ENCODE results near the gene CHRNA5. TPM values are rescaled to one million over a fixed set of nuclear protein-coding genes. Genes with fewer than 3 reads are reported as not detected.

Gene CHRNA5
- polyA plus RNA-seq, 2 donors, result 1.5 to 2.3 TPM

- Histone ChIP-seq H3K4me1 (ENCODE audit: control insufficient read depth in 2 of 2, insufficient read depth in 2 of 2, low read length in 1 of 2) (no peaks in the 10 kb centered on the region), H3K4me3 (ENCODE audit: low read depth in 1 of 2, low read length in 2 of 2) (no peak overlapping the region), H3K36me3 (ENCODE audit: control insufficient read depth in 2 of 2, insufficient read depth in 2 of 2, low read length in 1 of 2) (no peaks in the 10 kb centered on the region), H3K27ac (ENCODE audit: low read depth in 2 of 2, low read length in 1 of 2) (no peak overlapping the region), H3K9me3 (ENCODE audit: control insufficient read depth in 2 of 2, insufficient read depth in 1 of 2, low read depth in 1 of 2, low read length in 1 of 2) (peaks cover 0 to 2% of the 10 kb centered on the region in 2 donors), H3K27me3 (ENCODE audit: control insufficient read depth in 1 of 2, insufficient read depth in 2 of 2, low read length in 2 of 2) (no peaks in the 10 kb centered on the region)
- 82 to 84% methylated on average over 9 of the region's 9 CpGs for WGBS, 2 donors
These were observed 65.7 kb downstream of the CHRNA5 start for GRCh38 chr15:78630886-78631633.

GRCh38 chr15:78633348-78633747 is 68.0 kb downstream of the CHRNA5 start:
- 90 to 93% methylated on average over 2 of the region's 2 CpGs for WGBS, 2 donors
- no peak overlapping the region for H3K4me3 ChIP-seq (ENCODE audit: low read depth in 1 of 2, low read length in 2 of 2)
- no peaks in the 10 kb centered on the region for H3K27me3 ChIP-seq (ENCODE audit: control insufficient read depth in 1 of 2, insufficient read depth in 2 of 2, low read length in 2 of 2)
- H3K9me3 ChIP-seq (ENCODE audit: control insufficient read depth in 2 of 2, insufficient read depth in 1 of 2, low read depth in 1 of 2, low read length in 1 of 2), result peaks cover 0 to 2% of the 10 kb centered on the region in 2 donors
- no peaks in the 10 kb centered on the region for H3K36me3 ChIP-seq (ENCODE audit: control insufficient read depth in 2 of 2, insufficient read depth in 2 of 2, low read length in 1 of 2)
- no peak overlapping the region for H3K27ac ChIP-seq (ENCODE audit: low read depth in 2 of 2, low read length in 1 of 2)
- H3K4me1 ChIP-seq (ENCODE audit: control insufficient read depth in 2 of 2, insufficient read depth in 2 of 2, low read length in 1 of 2), result no peaks in the 10 kb centered on the region

DNA sequence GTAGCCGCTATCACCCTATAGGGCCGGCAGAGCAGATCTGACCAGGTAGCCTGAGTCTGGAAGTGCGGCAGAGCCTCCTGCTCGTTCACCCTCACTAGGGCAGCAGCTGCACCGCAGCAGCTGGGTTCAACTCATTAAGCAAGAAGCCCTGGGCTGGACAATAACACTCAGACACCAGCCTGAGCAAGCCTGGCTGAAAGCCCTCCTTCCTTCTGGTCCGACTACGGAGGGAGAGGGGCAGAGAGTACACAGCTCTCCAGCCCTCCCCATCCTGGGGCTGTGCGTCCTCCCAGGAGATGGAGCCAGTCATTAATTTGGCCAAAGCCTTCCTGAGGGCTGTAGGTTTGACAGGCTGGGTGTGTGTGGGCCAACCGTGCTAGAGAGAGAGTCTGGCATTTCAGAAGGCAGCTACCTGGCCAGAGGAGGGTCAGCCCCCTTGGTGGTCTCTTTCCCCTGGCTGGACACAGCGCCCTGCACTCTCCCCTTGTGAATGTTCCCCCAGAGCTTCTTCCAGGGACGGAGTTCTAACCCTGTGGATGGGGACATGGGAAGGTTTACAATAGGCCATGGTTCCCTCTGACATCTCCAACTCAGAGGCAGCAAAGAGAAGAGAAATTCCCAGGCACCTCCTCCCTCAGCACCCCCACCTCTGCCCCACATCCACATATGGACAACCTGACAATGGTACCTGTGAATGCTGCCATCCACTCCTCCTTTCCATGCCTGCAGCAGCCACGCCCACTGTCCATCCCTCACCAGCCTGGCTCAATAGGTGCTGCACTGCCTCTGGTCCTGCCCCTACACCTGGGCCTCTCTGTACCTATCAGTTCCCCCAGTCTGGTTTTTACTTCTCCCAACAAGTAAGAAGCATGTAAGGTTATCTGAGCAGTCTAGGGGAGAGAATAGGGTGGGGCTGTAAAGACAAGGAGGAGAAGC is 69.2 kb downstream of the CHRNA5 start:
- Histone ChIP-seq H3K36me3 (ENCODE audit: control insufficient read depth in 2 of 2, insufficient read depth in 2 of 2, low read length in 1 of 2) (no peaks in the 10 kb centered on the region), H3K27me3 (ENCODE audit: control insufficient read depth in 1 of 2, insufficient read depth in 2 of 2, low read length in 2 of 2) (no peaks in the 10 kb centered on the region), H3K9me3 (ENCODE audit: control insufficient read depth in 2 of 2, insufficient read depth in 1 of 2, low read depth in 1 of 2, low read length in 1 of 2) (peaks cover 0 to 2% of the 10 kb centered on the region in 2 donors), H3K4me1 (ENCODE audit: control insufficient read depth in 2 of 2, insufficient read depth in 2 of 2, low read length in 1 of 2) (no peaks in the 10 kb centered on the region), H3K27ac (ENCODE audit: low read depth in 2 of 2, low read length in 1 of 2) (no peak overlapping the region), H3K4me3 (ENCODE audit: low read depth in 1 of 2, low read length in 2 of 2) (no peak overlapping the region)
- 82 to 87% methylated on average over 12 of the region's 12 CpGs for WGBS, 2 donors

DNA sequence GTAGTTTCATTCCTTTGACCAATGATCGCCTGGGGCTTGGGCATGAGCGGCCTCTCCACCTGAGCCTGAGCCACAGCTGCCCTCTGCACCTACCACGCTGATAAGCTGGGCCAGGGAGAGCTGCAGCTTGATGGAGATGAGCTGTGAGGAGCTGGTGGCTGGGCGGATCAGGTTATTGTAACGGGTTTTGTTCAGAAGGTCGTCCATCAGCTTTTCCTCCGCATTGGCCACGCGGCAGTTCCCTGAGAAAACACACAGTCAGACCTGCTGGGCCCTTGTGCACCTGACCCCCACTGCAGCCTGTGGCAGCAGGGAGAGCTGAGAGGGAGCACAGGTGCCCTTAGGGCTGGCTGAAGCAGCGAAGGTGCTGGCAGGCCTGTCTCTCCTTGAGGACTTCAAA is 70.0 kb downstream of the CHRNA5 start:
- WGBS, 2 donors, result 85 to 89% methylated on average over 10 of the region's 10 CpGs
- H3K9me3 ChIP-seq (ENCODE audit: control insufficient read depth in 2 of 2, insufficient read depth in 1 of 2, low read depth in 1 of 2, low read length in 1 of 2), result peaks cover 0 to 2% of the 10 kb centered on the region in 2 donors

DNA sequence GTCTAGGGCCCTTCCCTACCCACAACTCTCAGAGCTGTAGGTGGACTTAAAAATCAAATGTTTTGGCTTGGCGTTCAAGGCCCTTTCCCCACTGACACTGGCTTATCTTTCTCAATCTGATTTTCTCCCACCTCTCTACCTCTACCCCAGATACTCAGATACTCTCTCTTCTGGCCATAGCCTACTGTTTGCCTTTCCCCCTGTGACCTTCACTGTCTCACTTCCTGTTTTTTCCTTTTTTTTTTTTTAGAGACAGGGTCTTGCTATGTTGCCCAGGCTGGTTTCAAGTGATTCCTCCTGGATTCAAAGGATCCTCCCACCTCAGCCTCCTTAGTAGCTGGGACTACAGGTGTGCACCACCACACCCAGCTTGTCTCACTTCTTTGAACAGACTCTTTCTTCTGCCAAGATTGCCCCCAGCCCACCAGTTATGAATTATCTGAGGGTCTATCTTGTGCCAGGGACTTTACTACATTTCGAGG is 71.1 kb downstream of the CHRNA5 start:
- Histone ChIP-seq H3K27ac (ENCODE audit: low read depth in 2 of 2, low read length in 1 of 2) (no peak overlapping the region), H3K9me3 (ENCODE audit: control insufficient read depth in 2 of 2, insufficient read depth in 1 of 2, low read depth in 1 of 2, low read length in 1 of 2) (peaks cover 0 to 2% of the 10 kb centered on the region in 2 donors), H3K36me3 (ENCODE audit: control insufficient read depth in 2 of 2, insufficient read depth in 2 of 2, low read length in 1 of 2) (no peaks in the 10 kb centered on the region), H3K4me3 (ENCODE audit: low read depth in 1 of 2, low read length in 2 of 2) (no peak overlapping the region), H3K4me1 (ENCODE audit: control insufficient read depth in 2 of 2, insufficient read depth in 2 of 2, low read length in 1 of 2) (peaks cover 4 to 5% of the 10 kb centered on the region in 2 donors), H3K27me3 (ENCODE audit: control insufficient read depth in 1 of 2, insufficient read depth in 2 of 2, low read length in 2 of 2) (no peaks in the 10 kb centered on the region)
- 80 to 88% methylated on average over 2 of the region's 2 CpGs for WGBS, 2 donors

More for the DNA sequence above, 70.0 kb downstream of the CHRNA5 start:
- Histone ChIP-seq H3K4me3 (ENCODE audit: low read depth in 1 of 2, low read length in 2 of 2) (no peak overlapping the region), H3K36me3 (ENCODE audit: control insufficient read depth in 2 of 2, insufficient read depth in 2 of 2, low read length in 1 of 2) (no peaks in the 10 kb centered on the region), H3K27me3 (ENCODE audit: control insufficient read depth in 1 of 2, insufficient read depth in 2 of 2, low read length in 2 of 2) (no peaks in the 10 kb centered on the region), H3K27ac (ENCODE audit: low read depth in 2 of 2, low read length in 1 of 2) (no peak overlapping the region), H3K4me1 (ENCODE audit: control insufficient read depth in 2 of 2, insufficient read depth in 2 of 2, low read length in 1 of 2) (no peaks in the 10 kb centered on the region)

DNA sequence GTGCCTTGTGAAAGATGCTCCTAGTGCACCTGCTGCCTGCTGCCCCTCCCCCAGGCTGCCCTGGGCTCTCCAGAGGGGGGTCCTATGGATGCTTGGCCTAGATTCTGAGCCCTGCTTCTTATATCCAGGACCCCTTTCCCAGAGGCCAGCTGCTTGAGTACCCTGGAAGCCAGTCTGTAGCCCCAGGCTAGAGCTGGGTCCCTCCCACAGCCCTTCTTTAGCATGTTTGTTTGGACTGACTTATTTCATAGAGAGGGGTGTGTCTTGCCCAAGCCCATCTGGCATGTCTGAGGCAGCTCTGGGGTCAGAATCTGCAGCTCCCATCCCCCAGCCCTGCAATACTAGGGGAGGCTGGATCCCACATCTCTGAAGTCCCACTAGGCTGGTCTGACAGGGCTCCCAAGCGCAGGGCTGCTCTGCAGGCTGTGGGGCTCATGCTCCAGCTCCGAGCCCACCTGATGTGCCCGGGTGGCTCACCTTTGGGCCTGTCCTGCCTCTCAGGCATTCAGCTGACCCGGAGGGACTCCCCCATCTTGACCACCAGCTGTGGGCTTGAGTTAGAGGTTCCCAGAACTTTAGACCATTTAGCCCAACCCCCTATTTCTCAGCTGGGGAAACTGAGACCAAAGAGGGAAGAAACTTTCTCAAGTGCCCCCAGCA is 72.6 kb downstream of the CHRNA5 start:
- Histone ChIP-seq H3K9me3 (ENCODE audit: control insufficient read depth in 2 of 2, insufficient read depth in 1 of 2, low read depth in 1 of 2, low read length in 1 of 2) (peaks cover 0 to 2% of the 10 kb centered on the region in 2 donors), H3K27me3 (ENCODE audit: control insufficient read depth in 1 of 2, insufficient read depth in 2 of 2, low read length in 2 of 2) (no peaks in the 10 kb centered on the region), H3K4me1 (ENCODE audit: control insufficient read depth in 2 of 2, insufficient read depth in 2 of 2, low read length in 1 of 2) (peaks cover 4 to 8% of the 10 kb centered on the region in 2 donors), H3K36me3 (ENCODE audit: control insufficient read depth in 2 of 2, insufficient read depth in 2 of 2, low read length in 1 of 2) (no peaks in the 10 kb centered on the region), H3K4me3 (ENCODE audit: low read depth in 1 of 2, low read length in 2 of 2) (no peak overlapping the region), H3K27ac (ENCODE audit: low read depth in 2 of 2, low read length in 1 of 2) (no peak overlapping the region)
- 68 to 76% methylated on average over 4 of the region's 4 CpGs for WGBS, 2 donors

DNA sequence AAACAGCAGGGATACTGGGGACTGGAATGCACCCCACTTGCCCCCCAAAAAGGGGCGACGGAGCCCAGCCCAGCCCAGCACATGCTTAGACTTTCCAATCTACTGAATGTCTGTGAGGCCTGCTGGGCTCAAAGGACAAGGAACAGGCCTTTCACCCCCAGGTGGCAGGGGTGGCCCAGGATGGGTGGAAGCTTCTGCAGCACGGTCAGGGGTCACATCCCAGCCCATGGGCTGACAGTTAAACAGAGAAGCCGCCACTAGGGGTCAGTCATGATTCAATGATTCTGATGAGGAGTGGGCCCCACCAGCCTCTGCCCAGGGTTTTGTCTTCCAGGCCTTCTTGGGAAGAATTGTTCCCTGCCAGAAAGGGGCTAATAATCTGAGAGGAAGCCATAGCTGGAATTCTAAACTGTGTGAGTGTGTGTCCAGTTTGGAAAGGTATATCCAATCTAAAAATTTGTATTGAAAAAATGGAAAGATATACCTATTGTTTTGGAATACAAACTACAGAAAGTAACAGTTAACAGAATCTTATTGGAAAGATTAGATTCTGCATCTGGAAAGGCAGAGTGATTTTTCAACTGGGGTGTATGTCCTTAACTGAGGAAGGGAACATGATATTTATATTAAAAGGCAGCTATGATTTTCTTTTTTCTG is 73.5 kb downstream of the CHRNA5 start:
- H3K4me3 ChIP-seq (ENCODE audit: low read depth in 1 of 2, low read length in 2 of 2), result no peak overlapping the region
- no peaks in the 10 kb centered on the region for H3K36me3 ChIP-seq (ENCODE audit: control insufficient read depth in 2 of 2, insufficient read depth in 2 of 2, low read length in 1 of 2)
- peaks cover 4 to 8% of the 10 kb centered on the region in 2 donors for H3K4me1 ChIP-seq (ENCODE audit: control insufficient read depth in 2 of 2, insufficient read depth in 2 of 2, low read length in 1 of 2)
- 49 to 51% methylated on average over 4 of the region's 4 CpGs for WGBS, 2 donors
- H3K9me3 ChIP-seq (ENCODE audit: control insufficient read depth in 2 of 2, insufficient read depth in 1 of 2, low read depth in 1 of 2, low read length in 1 of 2), result peaks cover 0 to 2% of the 10 kb centered on the region in 2 donors
- no peaks in the 10 kb centered on the region for H3K27me3 ChIP-seq (ENCODE audit: control insufficient read depth in 1 of 2, insufficient read depth in 2 of 2, low read length in 2 of 2)
- no peak overlapping the region for H3K27ac ChIP-seq (ENCODE audit: low read depth in 2 of 2, low read length in 1 of 2)

DNA sequence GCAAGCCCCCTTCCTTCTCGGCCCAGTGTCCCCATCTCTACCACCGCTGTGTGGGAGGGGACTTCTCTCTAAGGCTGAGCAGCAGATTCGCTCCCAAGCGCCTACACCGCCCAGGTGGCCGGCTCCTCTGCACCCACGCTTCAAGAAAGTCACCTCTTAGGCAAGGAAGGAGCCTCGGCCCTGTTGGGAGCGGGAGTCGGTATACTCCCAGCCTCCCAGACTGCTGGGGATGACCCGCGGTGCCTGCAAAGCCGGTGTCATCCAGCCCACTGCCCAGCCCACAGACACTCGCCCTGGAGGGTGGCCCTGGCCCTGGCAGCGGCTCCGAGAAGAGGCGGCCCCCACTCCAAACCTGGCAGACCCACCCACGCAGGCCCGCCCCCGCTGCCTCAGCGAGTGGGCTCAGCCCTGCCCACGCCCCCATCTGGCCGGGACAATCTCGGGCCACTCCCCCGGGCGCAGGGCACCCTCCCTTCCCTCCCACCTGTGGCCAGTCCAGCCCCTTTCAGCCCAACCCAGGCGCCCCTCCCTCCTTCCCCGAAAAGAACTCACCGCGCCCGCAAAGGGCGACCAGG is 75.3 kb downstream of the CHRNA5 start:
- Histone ChIP-seq H3K4me3 (ENCODE audit: low read depth in 1 of 2, low read length in 2 of 2) (peak overlapping the region; percentile 35 to 54), H3K36me3 (ENCODE audit: control insufficient read depth in 2 of 2, insufficient read depth in 2 of 2, low read length in 1 of 2) (no peaks in the 10 kb centered on the region), H3K4me1 (ENCODE audit: control insufficient read depth in 2 of 2, insufficient read depth in 2 of 2, low read length in 1 of 2) (peaks cover 4 to 8% of the 10 kb centered on the region in 2 donors), H3K9me3 (ENCODE audit: control insufficient read depth in 2 of 2, insufficient read depth in 1 of 2, low read depth in 1 of 2, low read length in 1 of 2) (no peaks in the 10 kb centered on the region), H3K27ac (ENCODE audit: low read depth in 2 of 2, low read length in 1 of 2) (no peak overlapping the region), H3K27me3 (ENCODE audit: control insufficient read depth in 1 of 2, insufficient read depth in 2 of 2, low read length in 2 of 2) (no peaks in the 10 kb centered on the region)
- WGBS, 2 donors, result 14 to 15% methylated on average over 23 to 32 of the region's 32 CpGs
